NCI-H2029 treated with DMSO at 0.1 percent for 48 hours (cell line): Measurements from ENCODE around the gene PFKM.

Source experiments
- DNase-seq: peaks from one replicate; lab custom pipeline; 2025; lab: John Stamatoyannopoulos, UW

PFKM gene

GRCh38 chr12:48157018-48157888, 38.1 kb downstream of the PFKM start, which contains the start of gene ASB8:
ASB8 (minus strand) TSS chr12:48157515; CDS start chr12:48153496, 4,019 bp downstream.
- DNase-seq, result peak; percentile 92

DNA sequence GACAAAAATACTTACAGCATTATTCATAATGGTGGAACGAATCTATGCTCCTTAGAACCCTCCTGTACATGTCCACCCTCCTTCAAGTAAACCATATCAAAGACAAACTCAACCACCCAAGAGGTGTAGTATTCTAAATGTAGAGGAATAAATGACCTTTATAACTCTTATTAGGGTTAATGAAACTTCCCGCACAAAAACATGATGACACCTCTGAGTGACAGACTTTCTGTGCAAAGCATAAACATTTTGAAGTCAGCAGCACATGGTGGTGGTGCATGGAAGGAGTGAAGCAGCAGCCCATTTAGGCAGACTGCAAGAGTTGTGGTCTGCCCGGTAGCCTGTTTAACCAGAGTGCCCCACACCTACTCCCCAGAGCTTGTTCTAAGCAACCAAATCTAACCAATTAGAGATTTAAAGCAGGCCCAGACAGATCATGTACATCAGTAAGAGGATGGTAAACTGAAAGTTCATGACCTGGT, 38.8 kb downstream of the PFKM start:
- no peak for DNase-seq

DNA sequence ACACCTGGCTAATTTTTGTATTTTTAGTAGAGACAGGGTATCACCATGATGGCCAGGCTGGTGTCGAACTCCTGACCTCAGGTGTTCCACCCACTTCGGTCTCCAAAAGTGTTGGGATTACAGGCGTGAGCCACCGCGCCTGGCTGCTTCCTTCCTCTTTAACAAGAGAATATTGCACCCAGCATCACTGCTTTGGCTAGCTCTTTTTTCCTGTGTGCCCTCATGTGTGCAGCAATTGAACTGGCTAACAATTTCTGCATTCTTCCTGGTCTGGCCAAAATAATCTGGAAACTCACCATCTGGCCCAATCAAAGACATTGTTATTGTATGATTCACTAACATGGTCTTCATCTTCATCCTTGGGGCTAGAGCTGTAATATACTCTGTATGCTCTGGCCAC, 40.9 kb downstream of the PFKM start:
- no peak for DNase-seq

- DNase-seq, result no peak
Observed at GRCh38 chr12:48160807-48161206, 41.6 kb downstream of the PFKM start.

GRCh38 chr12:48163150-48163747, 44.1 kb downstream of the PFKM start:
- no peak for DNase-seq

GRCh38 chr12:48164451-48164850, 45.3 kb downstream of the PFKM start:
- no peak for DNase-seq

DNA sequence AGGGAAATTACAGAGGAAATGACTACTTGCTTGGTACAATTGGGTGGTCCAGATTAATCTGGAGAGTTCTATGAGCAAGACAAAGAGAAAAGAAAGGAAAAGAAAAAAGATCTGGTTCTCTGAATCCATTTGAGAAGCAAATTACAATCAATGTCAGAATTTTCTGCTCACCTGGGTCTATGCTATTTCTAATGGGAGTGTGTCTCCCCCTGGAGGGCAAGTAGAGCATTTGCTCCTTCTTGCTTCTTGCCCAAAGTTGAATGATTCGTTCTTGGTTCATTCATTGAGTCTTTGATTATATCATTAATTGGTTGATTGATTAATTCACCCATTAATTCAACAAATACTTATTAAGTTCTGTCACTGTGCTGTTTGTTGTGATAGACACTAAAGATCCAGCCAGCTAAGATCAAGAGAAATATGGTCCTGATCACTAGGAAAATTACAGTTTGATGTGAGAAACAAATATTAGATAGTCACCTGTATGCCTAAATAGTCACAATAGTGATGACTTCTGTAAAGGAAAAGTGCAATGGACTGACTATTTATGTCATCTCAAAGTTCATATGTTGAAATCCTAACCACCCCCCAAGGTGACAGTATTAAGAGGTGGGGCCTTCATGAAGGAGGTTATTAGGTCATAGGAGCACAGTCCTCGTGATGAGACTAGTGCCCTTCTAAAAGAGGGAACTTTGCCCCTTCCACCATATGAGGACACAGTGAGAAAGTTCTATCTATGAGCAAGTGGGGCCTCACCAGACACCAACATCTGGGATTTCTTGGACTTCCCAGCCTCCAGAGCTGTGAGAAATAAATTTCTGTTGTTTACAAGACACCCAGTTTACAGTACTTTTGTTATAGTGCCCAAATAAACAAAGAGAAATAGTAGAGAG, 46.2 kb downstream of the PFKM start:
- peak; percentile 4 for DNase-seq

DNA sequence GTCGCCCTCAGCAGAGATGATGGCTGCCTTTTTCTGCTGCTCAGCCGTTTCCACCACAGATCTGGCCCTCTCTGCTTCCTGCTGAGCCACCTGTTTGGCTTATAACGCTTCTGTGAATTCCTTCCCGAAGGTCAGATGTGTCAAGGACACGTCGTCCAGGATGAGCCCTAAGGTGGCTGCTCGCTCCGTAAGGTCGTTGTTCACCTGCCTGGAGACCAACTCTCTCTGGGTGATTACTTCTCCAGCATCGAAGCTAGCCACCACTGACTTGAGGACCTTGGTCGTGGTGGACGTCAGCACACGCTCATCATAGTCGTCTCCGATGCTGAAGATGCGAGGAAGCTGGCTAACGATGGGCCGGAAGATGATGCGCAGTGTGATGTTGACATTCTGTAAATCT, 49.8 kb downstream of the PFKM start:
- no peak for DNase-seq

DNA sequence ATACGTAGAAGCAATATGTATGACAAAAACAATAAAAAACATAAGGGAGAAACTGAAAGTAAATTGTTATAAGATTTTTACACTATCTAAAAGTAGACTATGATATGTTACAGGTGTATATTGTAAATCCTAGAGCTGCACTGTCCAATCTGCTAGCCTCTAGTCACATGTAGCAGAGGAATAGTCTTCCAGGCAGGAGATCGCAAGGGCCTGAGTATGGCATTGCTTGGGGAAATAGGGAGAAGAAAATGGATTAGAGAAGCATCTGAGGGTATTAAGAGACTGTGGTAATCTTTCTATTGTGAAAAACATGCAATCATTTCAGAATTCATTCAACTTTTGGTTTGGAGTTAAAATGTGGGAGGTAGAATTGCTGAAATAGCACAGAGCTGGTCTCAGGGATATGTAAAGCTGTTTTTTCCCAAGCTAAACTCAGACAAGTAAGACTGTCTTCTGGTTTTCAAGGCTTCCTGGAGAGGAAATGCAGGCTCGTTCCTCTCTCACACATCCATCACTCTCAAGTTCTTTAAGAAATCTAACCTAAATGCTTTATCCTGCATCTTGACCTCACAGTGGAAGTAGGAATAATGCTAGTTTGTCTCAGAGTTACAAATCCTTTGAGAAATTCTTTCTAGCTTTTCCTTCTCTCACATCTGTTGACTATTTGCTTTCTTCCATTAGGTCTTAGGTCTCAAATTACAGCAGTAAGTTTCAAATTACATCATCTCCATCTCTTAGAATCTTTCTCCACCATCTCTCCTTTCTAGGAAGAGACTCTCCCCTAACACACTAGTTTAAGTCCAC, 56.7 kb downstream of the PFKM start:
- no peak for DNase-seq

GRCh38 chr12:48176417-48176751, 57.2 kb downstream of the PFKM start:
- no peak for DNase-seq

GRCh38 chr12:48177982-48178381, 58.8 kb downstream of the PFKM start:
- DNase-seq, result no peak

GRCh38 chr12:48179466-48179865, 60.3 kb downstream of the PFKM start:
- DNase-seq, result no peak

GRCh38 chr12:48180424-48180823, 61.3 kb downstream of the PFKM start:
- no peak for DNase-seq

GRCh38 chr12:48180857-48181495, 61.8 kb downstream of the PFKM start:
- no peak for DNase-seq

DNA sequence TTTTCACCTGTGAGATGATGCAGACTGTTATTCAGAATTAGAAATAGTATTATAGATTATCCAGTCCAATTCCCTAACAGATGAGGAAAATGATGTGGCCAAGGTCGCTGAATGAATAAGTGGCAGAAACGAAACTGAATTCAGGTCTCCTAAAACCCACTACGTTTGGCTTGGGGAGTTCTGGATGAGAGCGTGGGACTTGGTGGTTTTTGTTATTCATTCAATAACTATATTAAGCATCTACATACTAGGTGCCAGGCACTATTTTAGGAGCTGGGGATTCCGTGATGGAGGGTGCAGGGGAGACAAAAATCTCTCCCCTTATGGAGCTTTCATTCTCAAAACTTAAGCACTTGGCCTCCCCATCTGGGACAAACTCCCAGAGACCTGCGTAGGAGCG, 63.5 kb downstream of the PFKM start:
- DNase-seq, result no peak

DNA sequence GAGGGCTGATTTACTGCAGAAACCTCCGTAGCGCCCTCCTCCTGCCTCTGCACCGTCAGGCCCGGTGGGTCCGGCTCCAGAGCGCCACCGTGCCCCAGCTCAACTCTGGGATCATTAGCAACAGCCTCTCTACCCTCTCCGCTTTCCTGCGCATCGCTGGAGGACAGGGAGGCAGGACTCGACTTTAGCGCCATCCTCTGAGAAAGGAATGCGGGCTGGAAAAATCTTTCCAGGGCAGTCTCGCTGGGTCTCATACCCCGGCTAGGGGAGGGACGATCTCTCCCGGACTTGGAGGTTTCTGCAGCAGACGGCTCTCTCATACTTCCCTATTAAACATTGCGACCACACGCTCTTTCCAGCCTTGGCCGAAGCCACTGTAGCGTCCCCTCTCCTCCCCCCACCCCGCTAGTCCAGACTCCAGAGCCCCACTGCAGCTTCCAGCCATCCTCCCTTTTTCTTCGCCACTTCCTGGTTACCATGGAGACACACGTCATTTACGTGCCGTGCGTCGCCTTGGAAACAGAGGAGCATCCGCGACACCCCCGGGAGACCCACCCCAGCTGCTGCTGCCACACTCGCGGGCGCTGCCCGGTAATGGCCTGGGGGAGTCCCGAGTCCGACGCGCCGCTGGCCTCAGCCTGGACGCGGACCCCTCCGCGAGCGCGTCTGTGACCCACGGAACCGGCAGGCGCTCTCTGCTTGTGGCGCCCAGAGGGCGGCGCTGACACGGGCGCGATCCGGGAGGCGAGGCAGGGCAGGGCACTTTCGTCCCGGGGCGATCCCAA, 64.1 kb downstream of the PFKM start, which contains the start of gene CCDC184:
Gene CCDC184 (plus strand): TSS at position 554 of the 785 bp plus-strand sequence. CDS start 479 bp downstream, outside the sequence.
- peak; percentile 8 for DNase-seq

GRCh38 chr12:48183876-48184548, 64.8 kb downstream of the PFKM start:
- no peak for DNase-seq

DNA sequence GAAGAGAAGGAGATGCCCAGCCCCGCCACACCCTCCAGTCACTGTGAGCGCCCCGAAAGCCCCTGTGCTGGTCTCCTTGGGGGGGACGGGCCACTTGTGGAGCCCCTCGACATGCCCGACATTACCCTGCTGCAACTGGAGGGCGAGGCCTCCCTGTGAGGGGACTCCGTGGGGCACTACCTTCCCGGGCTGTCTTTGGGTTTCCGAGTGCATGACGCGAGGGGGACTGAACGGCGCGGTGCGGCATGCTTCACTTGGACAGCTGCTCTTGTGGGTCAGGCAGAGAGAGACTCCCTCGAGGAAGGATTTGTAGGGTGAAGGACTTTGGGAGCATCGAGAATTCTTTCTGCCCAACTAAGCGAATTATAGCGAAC, 65.4 kb downstream of the PFKM start:
- DNase-seq, result no peak

DNA sequence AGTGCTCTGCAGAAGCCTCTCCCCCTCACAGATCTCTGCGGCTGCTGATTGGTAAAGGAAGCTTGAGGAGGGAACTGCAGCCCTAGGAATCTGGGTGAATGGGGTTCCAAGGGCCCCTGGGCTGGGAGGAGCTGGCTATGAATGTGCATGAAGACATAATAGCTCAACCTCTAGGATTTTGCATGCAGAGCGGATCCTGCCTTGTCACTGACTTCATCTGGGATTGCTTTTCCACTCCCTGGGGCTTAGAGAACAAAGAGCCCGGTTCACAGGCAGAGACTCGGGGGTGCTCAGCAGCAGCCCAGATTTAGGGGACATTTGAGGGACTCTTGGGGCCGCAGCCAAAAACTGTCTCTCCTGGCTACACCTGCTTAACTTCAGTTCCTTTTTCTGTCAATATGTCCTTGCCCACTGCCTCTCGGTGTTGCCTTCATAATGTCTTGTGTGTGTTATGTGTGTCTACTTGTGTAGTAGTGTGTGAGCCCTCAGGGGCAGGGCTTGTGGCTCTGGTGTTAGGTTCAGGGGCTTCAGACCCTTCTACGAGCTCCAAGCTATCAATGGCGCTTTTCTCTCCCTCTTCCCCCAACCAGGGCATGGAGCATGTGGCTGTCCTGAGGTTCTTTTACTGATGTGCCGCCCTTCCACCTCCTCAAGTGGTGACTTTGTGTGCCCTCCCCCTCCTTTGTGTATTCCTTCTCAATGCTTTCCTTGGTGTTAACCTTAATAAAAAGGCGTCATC, 66.2 kb downstream of the PFKM start:
- no peak for DNase-seq
